GM10248 (cell line): ENCODE results near the gene TCP11.

ENCODE experiments used
- CTCF ChIA-PET: fragments of 300-600 bp; sonication (Branson Sonifier 250); formaldehyde crosslinking; extraction: SDS; loops from one replicate; lab custom pipeline; 2021; ENCODE audit warnings: antibody characterized with exemption; lab: Yijun Ruan, JAX
- POLR2A ChIA-PET: fragments of 350-650 bp; sonication (Branson Sonifier 250); formaldehyde crosslinking; extraction: SDS; loops from one replicate; lab custom pipeline; 2020; ENCODE audit warnings: antibody characterized with exemption; lab: Yijun Ruan, JAX
- DNase-seq: peaks from one replicate; pipeline ENCODE4 v3.0.0; 2012; ENCODE audit errors: extremely low spot score
- TF ChIP-seq, protein P1 (sequence below): IDR thresholded peaks from 2 replicates; pipeline ENCODE4 v1.5.1; 2012; ENCODE audit warnings: mild to moderate bottlenecking, low read depth; ENCODE audit errors: extremely low read depth, missing control alignments, control extremely low read depth

The TCP11 gene

DNA sequence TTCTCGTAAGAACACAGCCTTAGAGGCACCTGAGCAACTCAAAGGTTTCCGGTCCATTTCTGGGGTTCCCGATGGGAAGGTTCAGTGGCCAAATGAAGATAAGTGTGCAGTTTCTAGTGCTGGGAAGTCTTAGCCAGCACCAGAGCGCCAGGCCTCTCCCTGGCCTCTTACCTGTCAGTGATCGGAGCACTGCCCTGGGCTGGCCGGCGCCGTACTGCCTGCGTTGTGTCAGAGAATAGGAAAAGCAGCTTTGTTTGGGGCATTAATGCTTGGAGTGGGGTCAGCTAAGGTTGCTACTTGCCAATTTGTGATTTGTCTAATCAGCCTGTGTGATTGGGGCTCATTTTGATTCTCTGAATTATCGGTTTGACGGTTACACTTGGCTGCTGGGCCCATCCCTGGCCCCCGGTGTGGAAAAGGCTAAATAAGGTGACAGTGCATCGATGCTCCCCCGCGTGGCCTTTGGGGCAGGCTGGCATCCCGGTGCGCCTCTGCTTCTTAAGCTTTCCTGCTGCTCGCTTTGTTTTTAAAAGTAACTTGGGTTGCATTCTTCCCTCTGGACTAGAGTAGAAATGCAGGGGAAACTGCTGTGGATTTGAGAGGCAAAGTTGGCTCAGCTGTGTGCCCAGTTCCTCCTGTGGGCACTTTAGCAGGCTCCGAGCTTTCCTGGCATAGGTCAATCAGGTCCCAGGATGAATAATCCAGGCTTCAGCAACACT, 51.8 kb downstream of the TCP11 start:
- no peak for DNase-seq
- ChIA-PET POLR2A (no interaction called here), CTCF (interaction anchor here (1.0 to 1.3 kb wide), 3 partner anchors 9 to 51 kb away, joined by 3 read pairs; no protein-coding TSS in a partner anchor)
- TF ChIP-seq, protein P1, sequence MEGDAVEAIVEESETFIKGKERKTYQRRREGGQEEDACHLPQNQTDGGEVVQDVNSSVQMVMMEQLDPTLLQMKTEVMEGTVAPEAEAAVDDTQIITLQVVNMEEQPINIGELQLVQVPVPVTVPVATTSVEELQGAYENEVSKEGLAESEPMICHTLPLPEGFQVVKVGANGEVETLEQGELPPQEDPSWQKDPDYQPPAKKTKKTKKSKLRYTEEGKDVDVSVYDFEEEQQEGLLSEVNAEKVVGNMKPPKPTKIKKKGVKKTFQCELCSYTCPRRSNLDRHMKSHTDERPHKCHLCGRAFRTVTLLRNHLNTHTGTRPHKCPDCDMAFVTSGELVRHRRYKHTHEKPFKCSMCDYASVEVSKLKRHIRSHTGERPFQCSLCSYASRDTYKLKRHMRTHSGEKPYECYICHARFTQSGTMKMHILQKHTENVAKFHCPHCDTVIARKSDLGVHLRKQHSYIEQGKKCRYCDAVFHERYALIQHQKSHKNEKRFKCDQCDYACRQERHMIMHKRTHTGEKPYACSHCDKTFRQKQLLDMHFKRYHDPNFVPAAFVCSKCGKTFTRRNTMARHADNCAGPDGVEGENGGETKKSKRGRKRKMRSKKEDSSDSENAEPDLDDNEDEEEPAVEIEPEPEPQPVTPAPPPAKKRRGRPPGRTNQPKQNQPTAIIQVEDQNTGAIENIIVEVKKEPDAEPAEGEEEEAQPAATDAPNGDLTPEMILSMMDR: no peak

DNA sequence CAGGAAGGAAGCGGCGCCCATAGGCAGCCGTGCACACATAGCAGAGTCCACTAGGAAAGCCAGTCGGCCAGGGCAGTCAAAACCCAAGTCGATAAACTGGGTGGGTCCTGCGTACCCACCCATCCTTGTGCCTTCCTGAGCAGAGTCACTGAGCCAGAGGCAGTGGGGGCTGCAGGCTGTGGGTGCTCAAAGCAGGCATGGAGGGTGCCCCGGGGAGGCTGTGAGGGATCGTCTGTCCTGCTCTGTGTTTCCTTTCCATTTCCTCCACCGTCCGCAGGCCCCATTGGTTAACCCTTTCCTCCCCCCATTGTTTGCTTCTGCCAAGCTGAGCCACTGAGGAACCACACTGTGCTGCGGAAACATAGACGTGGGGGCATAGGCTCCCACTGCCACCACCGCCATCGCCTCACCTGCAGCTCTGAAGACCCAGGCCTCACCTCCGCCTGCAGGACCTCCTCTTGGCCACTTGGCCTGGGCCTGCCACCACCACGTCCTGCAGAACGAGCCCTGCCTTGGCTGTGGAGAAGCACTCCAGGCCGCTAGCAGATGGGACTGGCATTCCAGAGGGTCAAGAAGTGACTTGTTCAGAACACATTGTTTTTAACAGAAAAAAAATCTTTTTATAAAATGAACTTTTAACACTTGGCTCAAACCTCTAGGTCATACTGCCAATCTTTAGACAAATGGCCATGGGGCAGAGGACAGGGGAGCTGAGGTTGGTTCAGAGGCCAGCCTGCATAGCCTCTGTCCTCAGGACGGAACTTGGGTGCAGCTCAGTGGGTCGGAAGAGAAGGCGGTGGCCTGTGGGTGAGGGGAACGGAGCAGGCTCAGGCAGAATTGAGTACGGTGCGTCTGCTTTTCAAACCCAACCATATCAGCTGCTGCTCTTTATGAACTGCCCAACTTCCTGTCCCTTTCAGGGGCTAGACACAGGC, 52.6 kb downstream of the TCP11 start:
- POLR2A ChIA-PET: no interaction called here
- TF ChIP-seq, protein P1: no peak
- CTCF ChIA-PET: interaction anchor here (1.3 kb wide), 1 partner anchor 9 kb away, joined by 3 read pairs; no protein-coding TSS in a partner anchor
- DNase-seq: no peak

DNA sequence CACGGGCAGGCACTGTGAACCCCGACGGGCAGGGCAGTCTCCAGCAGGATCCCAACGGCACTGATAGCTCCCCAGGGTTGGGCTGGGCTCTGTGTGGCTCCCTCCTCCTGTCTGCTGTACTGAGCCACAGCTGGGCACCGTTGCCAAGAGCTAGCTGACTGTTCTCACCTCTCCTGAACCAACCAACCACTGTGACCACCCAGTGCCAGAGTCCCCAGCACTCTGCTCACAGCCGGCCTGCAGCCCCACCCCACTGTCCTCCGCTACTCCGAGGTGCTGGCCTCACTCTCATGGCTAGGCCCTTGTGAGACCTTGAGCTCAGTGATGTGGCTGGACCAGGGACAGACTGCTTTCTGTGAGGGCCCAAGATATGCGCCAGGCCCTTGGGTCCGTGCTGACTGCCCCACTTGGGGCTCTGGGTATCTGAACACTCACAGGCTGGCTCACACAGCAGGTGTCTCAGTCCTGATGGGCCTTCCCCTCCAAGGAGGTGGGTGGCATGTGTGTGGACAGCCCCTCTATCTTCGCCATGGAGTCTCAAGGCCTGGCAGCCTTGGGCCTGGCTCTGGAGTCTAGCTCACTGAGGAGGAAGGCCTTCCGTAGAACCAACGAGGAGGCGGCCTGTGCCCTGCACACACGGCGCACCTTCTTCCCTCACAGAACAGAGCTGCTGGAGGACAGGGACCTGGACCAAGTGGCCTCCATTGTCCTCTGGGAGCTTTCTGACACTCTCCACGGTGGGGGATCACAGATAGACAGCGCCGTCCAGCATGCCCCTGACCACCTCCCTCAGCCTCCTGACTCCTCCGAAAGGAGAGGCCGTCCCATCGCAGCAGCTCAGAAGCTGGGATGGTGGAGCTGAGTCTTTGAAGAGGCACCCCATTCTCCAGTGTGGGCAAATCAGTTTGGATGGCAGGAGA, 53.5 kb downstream of the TCP11 start:
- no peak for DNase-seq
- POLR2A ChIA-PET: no interaction called here
- TF ChIP-seq, protein P1: no peak
- CTCF ChIA-PET: interaction anchor here (1.0 to 1.4 kb wide), 3 partner anchors 12 to 58 kb away, joined by 3 to 5 read pairs (median 4); no protein-coding TSS in a partner anchor

DNA sequence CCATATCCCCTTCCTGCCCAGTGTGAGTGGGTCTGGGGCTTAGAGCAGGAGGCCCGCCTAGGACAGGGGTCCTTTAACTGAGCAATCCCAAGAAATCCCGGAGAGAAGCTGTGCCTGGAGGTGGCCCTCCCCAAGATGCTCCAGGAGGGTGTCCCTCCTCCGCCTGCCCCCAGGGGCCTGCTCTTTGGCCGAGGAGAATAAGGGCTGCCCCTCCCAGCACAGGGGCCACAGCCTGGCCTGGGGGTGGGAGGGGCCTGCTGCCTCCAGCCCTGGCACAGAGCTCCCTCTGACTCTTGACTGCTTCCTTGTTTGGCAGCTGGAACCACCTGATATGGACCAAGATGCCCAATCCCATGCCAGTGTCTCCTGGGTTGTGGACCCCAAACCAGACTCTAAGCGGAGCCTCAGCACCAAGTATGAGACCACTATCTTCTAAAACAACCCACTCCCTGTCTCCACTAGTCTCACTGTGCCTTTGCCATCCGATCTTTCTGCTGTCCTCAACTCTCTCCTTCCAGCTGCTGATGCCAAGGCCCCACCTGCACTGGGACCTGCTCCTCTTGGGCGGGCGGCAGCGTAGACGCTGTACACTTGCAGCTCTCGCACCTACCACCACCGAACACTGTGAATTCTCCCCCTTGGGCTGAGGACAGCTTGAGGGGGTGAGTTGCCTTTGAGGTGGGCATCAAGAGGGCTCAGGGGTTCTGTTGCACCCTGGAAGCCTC, 54.3 kb downstream of the TCP11 start:
- TF ChIP-seq, protein P1: no peak
- no peak for DNase-seq
- ChIA-PET CTCF (interaction anchor here (1.0 to 1.4 kb wide), 3 partner anchors 13 to 59 kb away, joined by 3 to 5 read pairs (median 4); no protein-coding TSS in a partner anchor), POLR2A (no interaction called here)

DNA sequence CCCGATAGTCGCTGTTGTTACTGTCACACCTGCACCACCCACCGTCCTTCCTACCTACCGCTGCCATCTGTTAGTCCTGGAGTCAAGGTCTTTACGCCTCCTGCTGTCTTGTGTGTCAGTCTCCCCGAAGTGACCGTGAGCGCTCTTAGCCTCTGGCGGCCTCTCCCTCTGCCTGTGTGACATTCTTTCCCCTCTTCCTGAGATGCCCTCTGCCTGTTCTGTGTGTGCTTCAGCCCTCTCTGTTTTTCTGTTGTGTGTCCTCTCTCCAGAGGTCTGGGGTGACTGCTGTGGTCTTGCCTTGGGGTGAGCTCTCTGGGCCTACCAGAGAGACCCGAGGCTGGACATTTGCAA, 54.9 kb downstream of the TCP11 start:
- CTCF ChIA-PET: interaction anchor here (1.4 kb wide), 1 partner anchor 50 kb away, joined by 5 read pairs; no protein-coding TSS in a partner anchor
- POLR2A ChIA-PET: no interaction called here
- TF ChIP-seq, protein P1: no peak
- no peak for DNase-seq
